Trophoblast cell (in vitro differentiated cells and primary cell): ENCODE results near the gene SOX14.

ENCODE experiments used
- DNase-seq, 2 donors: peaks; one replicate each; pipeline ENCODE4 v3.0.0-alpha.2; 2016
- H2AFZ ChIP-seq: 2 replicates; pipeline ENCODE4 v1.6.1; 2013; ENCODE audit warnings: low read length, moderate library complexity, mild to moderate bottlenecking; ENCODE audit not compliant: insufficient read depth, poor library complexity
- H2AK5ac ChIP-seq: 2 replicates; pipeline ENCODE4 v1.6.1; 2013; ENCODE audit warnings: mild to moderate bottlenecking, low read length
- H2BK120ac ChIP-seq: 2 replicates; pipeline ENCODE4 v1.6.1; 2013; ENCODE audit warnings: low read length, mild to moderate bottlenecking, moderate library complexity; ENCODE audit not compliant: insufficient read depth, poor library complexity
- H2BK12ac ChIP-seq: 2 replicates; pipeline ENCODE4 v1.6.1; 2013; ENCODE audit warnings: mild to moderate bottlenecking, low read length, moderate library complexity
- H2BK5ac ChIP-seq: 2 replicates; pipeline ENCODE4 v1.6.1; 2013; ENCODE audit warnings: low read length, low read depth, moderate library complexity, mild to moderate bottlenecking; ENCODE audit not compliant: poor library complexity
- H3K14ac ChIP-seq: 2 replicates; pipeline ENCODE4 v1.6.1; 2013; ENCODE audit warnings: mild to moderate bottlenecking, low read length
- H3K18ac ChIP-seq: 2 replicates; pipeline ENCODE4 v1.6.1; 2013; ENCODE audit warnings: mild to moderate bottlenecking, low read length
- H3K23ac ChIP-seq: 2 replicates; pipeline ENCODE4 v1.6.1; 2013; ENCODE audit warnings: low read length
- H3K27ac ChIP-seq: 2 replicates; pipeline ENCODE4 v1.5.1; 2013; ENCODE audit warnings: low read depth, mild to moderate bottlenecking, inconsistent platforms, low read length, moderate library complexity
- H3K27me3 ChIP-seq: 2 replicates; pipeline ENCODE4 v1.6.1; 2013; ENCODE audit warnings: inconsistent platforms, mild to moderate bottlenecking, low read length, moderate library complexity; ENCODE audit not compliant: insufficient read depth
- H3K36me3 ChIP-seq, 2 experiments: 1 replicate in 1 of 2; 2 replicates in 1 of 2; pipeline ENCODE4 v1.6.1; 2013; ENCODE audit warnings: low read length in 2 of 2, mild to moderate bottlenecking in 2 of 2, moderate library complexity in 1 of 2; ENCODE audit not compliant: insufficient read depth in 2 of 2, control insufficient read depth in 1 of 2
- H3K4ac ChIP-seq: 2 replicates; pipeline ENCODE4 v1.6.1; 2013; ENCODE audit warnings: low read depth, mild to moderate bottlenecking, low read length, moderate library complexity
- H3K4me1 ChIP-seq, 2 experiments: 1 replicate in 1 of 2; 2 replicates in 1 of 2; pipeline ENCODE4 v1.6.1; 2013; ENCODE audit warnings: low read length in 2 of 2, mild to moderate bottlenecking in 2 of 2, moderate library complexity in 1 of 2; ENCODE audit not compliant: insufficient read depth in 2 of 2, control insufficient read depth in 1 of 2
- H3K4me2 ChIP-seq: 2 replicates; pipeline ENCODE4 v1.6.1; 2013; ENCODE audit warnings: inconsistent platforms, mild to moderate bottlenecking, low read length, moderate library complexity
- H3K4me3 ChIP-seq: 2 replicates; pipeline ENCODE4 v1.5.1; 2013; ENCODE audit warnings: mild to moderate bottlenecking, low read depth, low read length, inconsistent platforms
- H3K79me1 ChIP-seq: one replicate; pipeline ENCODE4 v1.6.1; 2013; ENCODE audit warnings: low read length
- H3K79me2 ChIP-seq: 2 replicates; pipeline ENCODE4 v1.6.1; 2013; ENCODE audit warnings: low read length, mild to moderate bottlenecking; ENCODE audit not compliant: control insufficient read depth, insufficient read depth, poor library complexity
- H3K9ac ChIP-seq: 2 replicates; pipeline ENCODE4 v1.6.1; 2013; ENCODE audit warnings: mild to moderate bottlenecking, low read length
- H3K9me3 ChIP-seq: 2 replicates; pipeline ENCODE4 v1.6.1; 2013; ENCODE audit warnings: low read depth, mild to moderate bottlenecking, control low read depth, inconsistent platforms, low read length; ENCODE audit not compliant: insufficient read depth
- H4K12ac ChIP-seq: 2 replicates; pipeline ENCODE4 v1.6.1; 2013; ENCODE audit warnings: low read depth, mild to moderate bottlenecking, low read length, moderate library complexity
- H4K8ac ChIP-seq: 2 replicates; pipeline ENCODE4 v1.6.1; 2013; ENCODE audit warnings: low read depth, mild to moderate bottlenecking, low read length, moderate library complexity
- H4K91ac ChIP-seq: one replicate; pipeline ENCODE4 v1.6.1; 2013; ENCODE audit warnings: low read depth, mild to moderate bottlenecking, low read length, moderate library complexity
- WGBS: extraction: QIAGEN DNeasy Blood & Tissue Kit; methylation state at CpG from one replicate; pipeline ENCODE4 v1.1.7; 2013; ENCODE audit warnings: missing lambda C conversion rate; ENCODE audit not compliant: insufficient read length, insufficient coverage; ENCODE audit errors: extremely low coverage; 5-methylcytosine and 5-hydroxymethylcytosine counted together

Gene SOX14

GRCh38 chr3:137766876-137767537, 2.9 kb downstream of the SOX14 start:
- peak overlapping the region; percentile 53 for H2BK12ac ChIP-seq
- no peaks in the 10 kb centered on the region for H3K79me2 ChIP-seq
- no peaks in the 10 kb centered on the region for H3K36me3 ChIP-seq
- no CpG with 5 or more reads among the region's 22 CpGs for WGBS
- H3K79me1 ChIP-seq: peaks cover 13% of the 10 kb centered on the region
- H4K91ac ChIP-seq: peak overlapping the region; percentile 32
- H3K9me3 ChIP-seq: peaks cover 2% of the 10 kb centered on the region
- H3K18ac ChIP-seq: no peak overlapping the region
- no peak overlapping the region for H2BK120ac ChIP-seq
- no peak overlapping the region for H3K27ac ChIP-seq
- H2AFZ ChIP-seq: no peak overlapping the region
- H3K4ac ChIP-seq: no peak overlapping the region
- H3K4me1 ChIP-seq: peaks cover 48 to 50% of the 10 kb centered on the region in 2 experiments
- peaks cover 92% of the 10 kb centered on the region for H3K27me3 ChIP-seq
- no peak overlapping the region for H2AK5ac ChIP-seq
- no peak overlapping the region for H3K9ac ChIP-seq
- peak in 1 of 2 donors; percentile 1 for DNase-seq
- H4K8ac ChIP-seq: no peak overlapping the region
- peak overlapping the region; percentile 40 for H3K4me2 ChIP-seq
- H3K4me3 ChIP-seq: no peak overlapping the region
- no peak overlapping the region for H3K14ac ChIP-seq
- no peak overlapping the region for H4K12ac ChIP-seq
- H2BK5ac ChIP-seq: no peak overlapping the region
- peak overlapping the region; percentile 63 for H3K23ac ChIP-seq

GRCh38 chr3:137767538-137768360, 3.6 kb downstream of the SOX14 start:
- Histone ChIP-seq H3K4me2 (peak overlapping the region; percentile 65), H3K18ac (peak overlapping the region; percentile 68), H3K4ac (no peak overlapping the region), H3K79me1 (peaks cover 13% of the 10 kb centered on the region), H4K8ac (peak overlapping the region; percentile 65), H2AFZ (no peak overlapping the region), H3K36me3 (no peaks in the 10 kb centered on the region), H3K9me3 (peaks cover 2% of the 10 kb centered on the region), H2AK5ac (peak overlapping the region; percentile 51), H3K79me2 (no peaks in the 10 kb centered on the region), H3K27me3 (peaks cover 87% of the 10 kb centered on the region), H2BK120ac (peak overlapping the region; percentile 84), H2BK12ac (peak overlapping the region; percentile 79), H3K23ac (peak overlapping the region; percentile 13), H3K4me3 (peak overlapping the region; percentile 53), H3K14ac (peak overlapping the region; percentile 78), H3K9ac (no peak overlapping the region), H4K12ac (no peak overlapping the region), H2BK5ac (no peak overlapping the region), H3K4me1 (peaks cover 46 to 50% of the 10 kb centered on the region in 2 experiments), H3K27ac (peak overlapping the region; percentile 35), H4K91ac (peak overlapping the region; percentile 72)
- no peak for DNase-seq
- no CpG with 5 or more reads among the region's 36 CpGs for WGBS

GRCh38 chr3:137768361-137769321, 4.5 kb downstream of the SOX14 start:
- H2AFZ ChIP-seq: no peak overlapping the region
- no peak overlapping the region for H2AK5ac ChIP-seq
- H4K8ac ChIP-seq: peak overlapping the region; percentile 65
- DNase-seq: peak; percentile 56 to 62
- peaks cover 39 to 44% of the 10 kb centered on the region in 2 experiments for H3K4me1 ChIP-seq
- H3K27ac ChIP-seq: peak overlapping the region; percentile 35
- no peaks in the 10 kb centered on the region for H3K79me2 ChIP-seq
- peak overlapping the region; percentile 72 for H4K91ac ChIP-seq
- WGBS: no CpG with 5 or more reads among the region's 59 CpGs
- no peak overlapping the region for H4K12ac ChIP-seq
- H3K18ac ChIP-seq: peak overlapping the region; percentile 68
- H3K4ac ChIP-seq: no peak overlapping the region
- H2BK120ac ChIP-seq: peak overlapping the region; percentile 84
- H2BK12ac ChIP-seq: no peak overlapping the region
- H3K36me3 ChIP-seq: no peaks in the 10 kb centered on the region
- peak overlapping the region; percentile 65 for H3K4me2 ChIP-seq
- H3K23ac ChIP-seq: no peak overlapping the region
- peak overlapping the region; percentile 78 for H3K14ac ChIP-seq
- peaks cover 78% of the 10 kb centered on the region for H3K27me3 ChIP-seq
- H3K79me1 ChIP-seq: peaks cover 13% of the 10 kb centered on the region
- no peak overlapping the region for H2BK5ac ChIP-seq
- peaks cover 2% of the 10 kb centered on the region for H3K9me3 ChIP-seq
- H3K4me3 ChIP-seq: no peak overlapping the region
- H3K9ac ChIP-seq: no peak overlapping the region
